A673 (cell line): Measurements from ENCODE around the gene FUBP1. TPM values are rescaled to one million over a fixed set of nuclear protein-coding genes. Genes with fewer than 3 reads are reported as not detected.

ENCODE experiments used
- BruUV-seq: library from RNA; stranded (reverse); fragments of 400-500 nt; replicated peaks from 2 replicates; lab custom pipeline; 2021; lab: Mats Ljungman, UMichigan
- CTCF ChIA-PET: fragments of 300-600 bp; sonication (Branson Sonifier 250); formaldehyde crosslinking; loops from one replicate; lab custom pipeline; 2022; ENCODE audit warnings: antibody characterized with exemption; lab: Charles Lee
- POLR2A ChIA-PET: fragments of 300-600 bp; sonication (Branson Sonifier 250); formaldehyde crosslinking; loops from one replicate; lab custom pipeline; 2022; ENCODE audit warnings: antibody characterized with exemption; ENCODE audit not compliant: low non-redundant PET; lab: Charles Lee
- DNase-seq: peaks from one replicate; pipeline ENCODE4 v3.0.0-alpha.2; 2015; ENCODE audit warnings: low spot score
- H3K27ac ChIP-seq: fragments of 200-600 bp; sonication (generic); 2 replicates; pipeline ENCODE4 v1.5.1; 2016; ENCODE audit warnings: mixed run types, low read depth, mild to moderate bottlenecking, mixed read lengths, antibody characterized with exemption, low read length; ENCODE audit not compliant: poor library complexity, severe bottlenecking
- H3K27me3 ChIP-seq: fragments of 200-600 bp; sonication (generic); replicated peaks from 2 replicates; pipeline ENCODE4 v1.6.1; 2017; ENCODE audit warnings: mixed run types, low read depth, mild to moderate bottlenecking, mixed read lengths, antibody characterized with exemption, low read length; ENCODE audit not compliant: insufficient read depth, poor library complexity
- H3K36me3 ChIP-seq: fragments of 200-600 bp; sonication (generic); 2 replicates; pipeline ENCODE4 v1.6.1; 2016; ENCODE audit warnings: mixed run types, mild to moderate bottlenecking, mixed read lengths, antibody characterized with exemption, low read length; ENCODE audit not compliant: insufficient read depth, poor library complexity, severe bottlenecking
- H3K4me1 ChIP-seq: fragments of 200-600 bp; sonication (generic); 2 replicates; pipeline ENCODE4 v1.6.1; 2017; ENCODE audit warnings: mixed run types, mild to moderate bottlenecking, mixed read lengths, antibody characterized with exemption, low read length; ENCODE audit not compliant: insufficient read depth, poor library complexity, severe bottlenecking
- H3K4me3 ChIP-seq: fragments of 200-600 bp; sonication (generic); 2 replicates; pipeline ENCODE4 v1.5.1; 2016; ENCODE audit warnings: low read depth, mixed run types, mild to moderate bottlenecking, mixed read lengths, low read length; ENCODE audit not compliant: poor library complexity, severe bottlenecking
- H3K9me3 ChIP-seq: fragments of 200-600 bp; sonication (generic); 2 replicates; pipeline ENCODE4 v1.6.1; 2016; ENCODE audit warnings: mixed run types, low read depth, mild to moderate bottlenecking, mixed read lengths, antibody characterized with exemption, low read length; ENCODE audit not compliant: poor library complexity, severe bottlenecking
- EZH2 ChIP-seq: fragments of 200-600 bp; sonication (generic); IDR thresholded peaks from 2 replicates; pipeline ENCODE4 v1.6.1; 2017; ENCODE audit warnings: borderline replicate concordance, low read depth, mild to moderate bottlenecking, mixed read lengths, antibody characterized with exemption, low read length; ENCODE audit not compliant: poor library complexity, severe bottlenecking
- intact Hi-C: fragments of 100-400 bp; cut with micrococcal nuclease; formaldehyde crosslinking; loops from one replicate; pipeline ENCODE4 v1.10.0; 2022; ENCODE audit not compliant: unreplicated experiment
- total RNA-seq: library from RNA; stranded (reverse); gene quantifications from 2 replicates; pipeline ENCODE4 v1.2.3, GENCODE V29; 2021
- TF ChIP-seq, protein P1 (sequence below): fragments of 300-800, 200-600 bp; sonication (generic); conservative IDR thresholded peaks from 2 replicates; pipeline ENCODE4 v1.5.1; 2017; ENCODE audit warnings: low read depth, mild to moderate bottlenecking, antibody characterized with exemption, low read length, moderate library complexity, mixed read lengths

The FUBP1 gene
- total RNA-seq, 1 experiment from 2014 or later, result 213 TPM

- Histone ChIP-seq H3K36me3 (peaks cover 64% of the 10 kb centered on the region), H3K4me1 (no peaks in the 10 kb centered on the region), H3K4me3 (no peak overlapping the region), H3K27ac (no peak overlapping the region), H3K27me3 (no peaks in the 10 kb centered on the region), H3K9me3 (no peaks in the 10 kb centered on the region)
- no TSS peak for BruUV-seq
- no peak for DNase-seq
- CTCF ChIA-PET, result no interaction called here
- intact Hi-C loops, result no loop called here
- no peak for TF ChIP-seq EZH2
- TF ChIP-seq, protein P1, sequence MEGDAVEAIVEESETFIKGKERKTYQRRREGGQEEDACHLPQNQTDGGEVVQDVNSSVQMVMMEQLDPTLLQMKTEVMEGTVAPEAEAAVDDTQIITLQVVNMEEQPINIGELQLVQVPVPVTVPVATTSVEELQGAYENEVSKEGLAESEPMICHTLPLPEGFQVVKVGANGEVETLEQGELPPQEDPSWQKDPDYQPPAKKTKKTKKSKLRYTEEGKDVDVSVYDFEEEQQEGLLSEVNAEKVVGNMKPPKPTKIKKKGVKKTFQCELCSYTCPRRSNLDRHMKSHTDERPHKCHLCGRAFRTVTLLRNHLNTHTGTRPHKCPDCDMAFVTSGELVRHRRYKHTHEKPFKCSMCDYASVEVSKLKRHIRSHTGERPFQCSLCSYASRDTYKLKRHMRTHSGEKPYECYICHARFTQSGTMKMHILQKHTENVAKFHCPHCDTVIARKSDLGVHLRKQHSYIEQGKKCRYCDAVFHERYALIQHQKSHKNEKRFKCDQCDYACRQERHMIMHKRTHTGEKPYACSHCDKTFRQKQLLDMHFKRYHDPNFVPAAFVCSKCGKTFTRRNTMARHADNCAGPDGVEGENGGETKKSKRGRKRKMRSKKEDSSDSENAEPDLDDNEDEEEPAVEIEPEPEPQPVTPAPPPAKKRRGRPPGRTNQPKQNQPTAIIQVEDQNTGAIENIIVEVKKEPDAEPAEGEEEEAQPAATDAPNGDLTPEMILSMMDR, result no peak
- POLR2A ChIA-PET, result no interaction called here
These were observed 36.3 kb downstream of the FUBP1 start for GRCh38 chr1:77942400-77943140.

GRCh38 chr1:77940921-77941570 is 37.8 kb downstream of the FUBP1 start:
- no TSS peak for BruUV-seq
- intact Hi-C loops, result no loop called here
- H3K9me3 ChIP-seq, result no peaks in the 10 kb centered on the region
- peaks cover 48% of the 10 kb centered on the region for H3K36me3 ChIP-seq
- CTCF ChIA-PET, result no interaction called here
- no peak for TF ChIP-seq EZH2
- TF ChIP-seq, protein P1, result no peak
- POLR2A ChIA-PET, result no interaction called here
- DNase-seq, result no peak
- H3K27me3 ChIP-seq, result no peaks in the 10 kb centered on the region
- no peak overlapping the region for H3K27ac ChIP-seq
- no peaks in the 10 kb centered on the region for H3K4me1 ChIP-seq
- no peak overlapping the region for H3K4me3 ChIP-seq

GRCh38 chr1:77938651-77939050 is 40.2 kb downstream of the FUBP1 start:
- no peaks in the 10 kb centered on the region for H3K27me3 ChIP-seq
- no TSS peak for BruUV-seq
- H3K9me3 ChIP-seq, result no peaks in the 10 kb centered on the region
- no peaks in the 10 kb centered on the region for H3K4me1 ChIP-seq
- H3K27ac ChIP-seq, result no peak overlapping the region
- H3K4me3 ChIP-seq, result no peak overlapping the region
- no peak for TF ChIP-seq EZH2
- TF ChIP-seq, protein P1, result no peak
- ChIA-PET CTCF (no interaction called here), POLR2A (no interaction called here)
- H3K36me3 ChIP-seq, result peaks cover 25% of the 10 kb centered on the region
- intact Hi-C loops, result no loop called here
- no peak for DNase-seq
